Mesothelial cell of epicardium (in vitro differentiated cells): ENCODE measurements around the gene ATP6V0B. TPM values are rescaled to one million over a fixed set of nuclear protein-coding genes. Genes with fewer than 3 reads are reported as not detected.

Experiments used
- DNase-seq, 2 experiments: peaks; one replicate each; pipeline ENCODE4 v3.0.0; 2021; ENCODE audit warnings: low spot score in 2 of 2; ENCODE audit not compliant: unreplicated experiment in 2 of 2
- H3K27ac Mint-ChIP-seq: 2 replicates; pipeline ENCODE4 v1.8.0; 2021; ENCODE audit warnings: mixed read lengths
- H3K27me3 Mint-ChIP-seq: 2 replicates; pipeline ENCODE4 v1.8.0; 2021; ENCODE audit warnings: low read depth, mixed read lengths
- H3K36me3 Mint-ChIP-seq: 2 replicates; pipeline ENCODE4 v1.8.0; 2021; ENCODE audit warnings: mixed read lengths
- H3K4me1 Mint-ChIP-seq: 2 replicates; pipeline ENCODE4 v1.8.0; 2021; ENCODE audit warnings: mixed read lengths
- H3K4me3 Mint-ChIP-seq: 2 replicates; pipeline ENCODE4 v1.8.0; 2021; ENCODE audit warnings: mild to moderate bottlenecking, moderate library complexity, mixed read lengths
- H3K9me3 Mint-ChIP-seq: 2 replicates; pipeline ENCODE4 v1.8.0; 2021; ENCODE audit warnings: mixed read lengths
- total RNA-seq: library from RNA; stranded (reverse); gene quantifications from 3 replicates; pipeline ENCODE4 v1.2.1, GENCODE V29; 2021
- TF ChIP-seq, protein P1 (sequence below): fragments of 200-600 bp; sonication (generic); IDR thresholded peaks from one replicate; pipeline ENCODE4 v1.5.0; 2021; ENCODE audit warnings: antibody characterized with exemption; ENCODE audit not compliant: unreplicated experiment

Gene ATP6V0B
- total RNA-seq, 1 donor from 2014 or later, result 72.8 TPM

DNA sequence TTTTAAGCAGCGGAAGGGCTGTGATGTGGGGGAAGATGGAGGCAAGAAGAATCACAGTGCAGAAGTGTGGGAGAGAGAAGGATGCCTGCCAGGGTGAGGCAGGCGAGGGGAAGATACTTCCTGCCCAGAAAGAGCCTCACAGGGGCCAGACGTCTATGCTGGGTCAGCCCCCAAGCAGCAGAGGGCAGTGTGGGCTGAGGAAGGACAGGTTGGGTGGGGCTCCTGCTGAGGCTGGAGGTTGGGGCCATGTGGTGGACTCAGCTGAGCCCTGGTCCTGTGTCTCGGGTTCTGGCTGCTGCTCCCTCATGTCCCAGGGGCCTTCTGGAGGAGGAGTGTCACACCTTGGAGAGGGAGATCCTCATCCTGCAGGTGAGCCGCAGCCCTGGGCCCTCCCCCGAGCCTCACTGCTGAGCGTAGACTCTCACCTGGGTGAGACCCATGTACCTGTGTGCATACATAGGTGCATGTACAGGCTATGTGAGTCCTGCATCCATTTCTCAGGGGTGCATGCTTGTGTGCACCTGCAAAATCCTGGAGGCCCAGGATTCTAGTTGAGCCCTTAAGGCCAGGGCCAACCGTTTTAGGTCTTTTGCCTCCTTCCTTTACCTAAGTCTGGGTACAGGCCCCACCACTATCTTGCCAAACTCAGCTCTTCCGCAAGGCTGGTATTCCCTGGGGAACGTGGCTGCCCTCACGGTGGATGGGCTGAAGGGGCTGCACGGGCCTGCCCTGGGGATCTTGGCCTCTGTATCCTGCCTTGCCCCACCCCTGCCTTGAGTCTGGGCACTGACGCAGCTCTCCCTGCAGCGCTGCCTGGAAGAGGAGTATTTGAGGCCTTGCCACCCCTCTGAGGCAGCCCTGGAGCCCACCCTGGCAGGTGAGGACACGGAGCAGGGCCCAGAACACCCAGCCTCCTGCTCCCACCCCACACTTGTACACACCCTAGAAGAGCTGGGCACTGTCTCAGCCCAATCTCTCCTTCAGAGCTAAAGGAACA is 20.3 kb downstream of the ATP6V0B start:
- DNase-seq, result no peak
- Mint-ChIP-seq H3K4me1 (peaks cover 12% of the 10 kb centered on the region), H3K36me3 (no peaks in the 10 kb centered on the region), H3K27ac (no peak overlapping the region), H3K4me3 (no peak overlapping the region), H3K9me3 (no peaks in the 10 kb centered on the region), H3K27me3 (no peaks in the 10 kb centered on the region)
- TF ChIP-seq, protein P1, sequence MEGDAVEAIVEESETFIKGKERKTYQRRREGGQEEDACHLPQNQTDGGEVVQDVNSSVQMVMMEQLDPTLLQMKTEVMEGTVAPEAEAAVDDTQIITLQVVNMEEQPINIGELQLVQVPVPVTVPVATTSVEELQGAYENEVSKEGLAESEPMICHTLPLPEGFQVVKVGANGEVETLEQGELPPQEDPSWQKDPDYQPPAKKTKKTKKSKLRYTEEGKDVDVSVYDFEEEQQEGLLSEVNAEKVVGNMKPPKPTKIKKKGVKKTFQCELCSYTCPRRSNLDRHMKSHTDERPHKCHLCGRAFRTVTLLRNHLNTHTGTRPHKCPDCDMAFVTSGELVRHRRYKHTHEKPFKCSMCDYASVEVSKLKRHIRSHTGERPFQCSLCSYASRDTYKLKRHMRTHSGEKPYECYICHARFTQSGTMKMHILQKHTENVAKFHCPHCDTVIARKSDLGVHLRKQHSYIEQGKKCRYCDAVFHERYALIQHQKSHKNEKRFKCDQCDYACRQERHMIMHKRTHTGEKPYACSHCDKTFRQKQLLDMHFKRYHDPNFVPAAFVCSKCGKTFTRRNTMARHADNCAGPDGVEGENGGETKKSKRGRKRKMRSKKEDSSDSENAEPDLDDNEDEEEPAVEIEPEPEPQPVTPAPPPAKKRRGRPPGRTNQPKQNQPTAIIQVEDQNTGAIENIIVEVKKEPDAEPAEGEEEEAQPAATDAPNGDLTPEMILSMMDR, result no peak

GRCh38 chr1:43995984-43996732 is 21.4 kb downstream of the ATP6V0B start:
- no peaks in the 10 kb centered on the region for H3K9me3 Mint-ChIP-seq
- no peaks in the 10 kb centered on the region for H3K27me3 Mint-ChIP-seq
- no peak overlapping the region for H3K27ac Mint-ChIP-seq
- TF ChIP-seq, protein P1, result no peak
- no peak for DNase-seq
- H3K4me1 Mint-ChIP-seq, result peaks cover 9% of the 10 kb centered on the region
- peaks cover 2% of the 10 kb centered on the region for H3K36me3 Mint-ChIP-seq
- no peak overlapping the region for H3K4me3 Mint-ChIP-seq

- no peak overlapping the region for H3K27ac Mint-ChIP-seq
These were observed 22.0 kb downstream of the ATP6V0B start for GRCh38 chr1:43996733-43997115.

GRCh38 chr1:43997295-43997999 is 22.7 kb downstream of the ATP6V0B start:
- H3K36me3 Mint-ChIP-seq, result peaks cover 6% of the 10 kb centered on the region
- no peak overlapping the region for H3K27ac Mint-ChIP-seq
- peaks cover 5% of the 10 kb centered on the region for H3K4me1 Mint-ChIP-seq
- DNase-seq, result no peak
- no peaks in the 10 kb centered on the region for H3K27me3 Mint-ChIP-seq
- no peak overlapping the region for H3K4me3 Mint-ChIP-seq
- TF ChIP-seq, protein P1, result no peak
- no peaks in the 10 kb centered on the region for H3K9me3 Mint-ChIP-seq

More at GRCh38 chr1:43996733-43997115, 22.0 kb downstream of the ATP6V0B start:
- no peak for DNase-seq
- H3K4me1 Mint-ChIP-seq, result peaks cover 9% of the 10 kb centered on the region
- no peak overlapping the region for H3K4me3 Mint-ChIP-seq
- TF ChIP-seq, protein P1, result no peak
- no peaks in the 10 kb centered on the region for H3K9me3 Mint-ChIP-seq
- H3K36me3 Mint-ChIP-seq, result peaks cover 6% of the 10 kb centered on the region
- no peaks in the 10 kb centered on the region for H3K27me3 Mint-ChIP-seq

- Mint-ChIP-seq H3K4me3 (no peak overlapping the region), H3K27me3 (no peaks in the 10 kb centered on the region), H3K4me1 (no peaks in the 10 kb centered on the region), H3K36me3 (peaks cover 6% of the 10 kb centered on the region), H3K9me3 (no peaks in the 10 kb centered on the region), H3K27ac (no peak overlapping the region)
- DNase-seq, result no peak
- TF ChIP-seq, protein P1, result no peak
These were observed 23.2 kb downstream of the ATP6V0B start for GRCh38 chr1:43998000-43998378.
